HG02943 (cell line): ENCODE results near the gene TEN1.

Experiments
- ATAC-seq: cut with Tn5 transposase; IDR thresholded peaks from one replicate; pipeline ENCODE4 v1.9.1; 2021; ENCODE audit warnings: mild to moderate bottlenecking, low read depth, moderate library complexity; ENCODE audit not compliant: unreplicated experiment

TEN1 gene

DNA sequence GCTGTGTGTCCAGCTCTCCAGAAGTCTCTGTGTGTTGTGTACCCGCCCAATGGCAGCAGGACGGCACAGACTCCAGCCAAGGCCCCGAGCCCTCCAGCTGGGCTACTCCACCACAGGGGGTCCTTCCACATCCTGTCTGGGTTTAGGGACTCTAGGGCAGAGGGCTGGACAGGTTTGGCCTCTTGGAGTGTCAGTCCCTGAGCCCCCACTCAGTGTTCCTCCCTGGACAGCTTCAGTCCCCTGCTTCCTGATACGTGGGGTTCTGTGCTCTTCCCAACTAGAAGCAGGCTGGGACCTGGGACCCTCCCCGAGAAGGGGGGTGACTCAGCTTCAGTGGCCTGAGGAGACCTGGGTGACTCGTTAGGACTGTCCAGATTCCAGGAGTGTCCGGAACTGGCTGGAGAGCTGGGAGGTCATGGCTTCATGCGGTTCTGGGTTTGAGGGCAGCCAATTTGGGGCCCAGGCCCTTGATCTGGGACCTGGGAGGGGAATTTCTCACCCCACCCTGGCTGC, 25.8 kb downstream of the TEN1 start:
- ATAC-seq = no peak

DNA sequence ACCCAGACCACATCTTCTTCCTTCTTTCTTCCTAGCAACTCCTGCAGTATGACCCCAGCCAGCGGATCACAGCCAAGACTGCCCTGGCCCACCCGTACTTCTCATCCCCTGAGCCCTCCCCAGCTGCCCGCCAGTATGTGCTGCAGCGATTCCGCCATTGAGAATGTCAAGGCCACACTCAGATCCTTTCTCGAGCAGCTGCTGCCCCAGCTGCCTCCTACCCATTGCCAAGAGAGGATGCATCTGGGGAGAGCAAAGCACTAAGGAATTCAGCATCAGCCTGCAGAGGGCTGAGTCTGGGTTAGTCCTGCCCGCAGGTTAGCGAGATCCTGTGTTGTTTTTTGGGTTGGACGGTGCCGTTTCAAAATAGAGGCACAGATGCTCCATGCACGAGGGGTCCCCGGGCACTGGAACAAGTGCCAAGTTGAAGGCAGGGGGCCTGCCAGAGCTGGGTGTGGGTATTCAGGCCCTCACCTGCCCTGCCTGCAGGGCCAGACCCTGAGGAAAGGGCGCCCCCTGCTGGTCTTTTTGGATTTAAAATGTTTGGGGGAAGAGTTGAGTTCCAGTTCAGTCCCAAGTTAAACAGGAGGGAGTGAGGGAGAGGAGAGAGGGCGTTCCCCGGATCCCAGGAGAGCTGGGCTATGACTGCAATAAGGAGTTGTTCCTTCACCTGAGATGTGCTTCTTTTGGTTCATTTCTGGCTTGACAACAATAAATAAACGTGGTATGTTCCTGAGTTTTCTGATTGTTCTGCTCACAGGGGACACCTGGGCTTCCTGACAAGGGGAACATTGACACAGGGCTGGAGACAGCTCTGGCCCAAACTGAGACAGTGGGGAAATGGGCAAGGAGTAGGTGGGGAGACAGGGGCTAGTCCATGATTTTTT, 26.5 kb downstream of the TEN1 start:
- no peak for ATAC-seq

DNA sequence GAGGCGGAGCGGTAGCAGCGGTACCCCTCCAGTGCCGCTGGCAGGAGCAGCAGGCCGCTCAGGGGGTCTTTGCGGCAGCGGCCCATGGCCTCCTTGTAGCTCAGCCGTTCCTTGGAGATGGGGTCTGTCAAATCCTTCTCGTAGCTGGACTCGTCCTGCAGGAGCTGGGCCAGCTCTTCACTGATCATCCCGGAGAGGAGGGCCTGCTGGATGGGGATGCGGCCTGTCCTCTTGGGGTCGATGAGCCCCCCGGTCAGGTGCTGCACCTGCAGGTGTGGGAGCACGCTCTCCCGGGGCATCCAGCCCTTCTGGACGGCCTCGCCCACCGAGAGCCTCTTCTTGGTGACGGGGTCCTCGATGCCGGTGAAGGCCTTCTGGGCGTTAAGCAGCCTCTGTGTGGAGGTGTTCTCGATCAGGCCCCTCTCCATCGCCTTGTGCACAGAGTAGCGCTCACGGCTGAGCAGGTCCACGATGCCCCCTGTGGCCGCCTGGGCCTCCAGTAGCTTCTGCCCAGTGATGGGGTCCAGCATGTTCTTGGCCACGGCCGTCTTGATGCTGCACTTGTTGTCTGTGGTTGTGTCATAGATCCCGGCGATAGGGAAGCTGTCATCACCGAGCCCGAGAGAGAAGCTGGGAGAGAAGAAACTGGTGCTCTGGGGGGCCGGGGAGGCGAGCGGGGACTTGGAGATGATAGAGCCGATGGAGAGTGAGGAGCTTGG, 28.2 kb downstream of the TEN1 start:
- no peak for ATAC-seq

DNA sequence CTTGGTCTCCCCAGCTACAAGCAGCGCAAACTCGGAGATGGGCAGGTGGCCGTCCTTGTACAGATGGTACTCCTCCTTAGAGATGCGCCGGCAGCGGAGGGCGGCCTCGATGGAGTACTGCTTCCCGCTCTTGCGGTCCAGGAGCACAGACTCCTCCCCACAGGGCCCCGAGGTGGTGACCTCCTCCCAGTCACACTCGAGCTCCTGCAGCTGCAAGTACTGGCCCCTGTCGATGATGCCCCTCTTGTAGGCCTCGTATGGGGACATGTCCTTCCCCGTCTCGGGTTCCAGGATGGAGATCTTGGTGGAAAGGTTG, 28.8 kb downstream of the TEN1 start:
- ATAC-seq = no peak

DNA sequence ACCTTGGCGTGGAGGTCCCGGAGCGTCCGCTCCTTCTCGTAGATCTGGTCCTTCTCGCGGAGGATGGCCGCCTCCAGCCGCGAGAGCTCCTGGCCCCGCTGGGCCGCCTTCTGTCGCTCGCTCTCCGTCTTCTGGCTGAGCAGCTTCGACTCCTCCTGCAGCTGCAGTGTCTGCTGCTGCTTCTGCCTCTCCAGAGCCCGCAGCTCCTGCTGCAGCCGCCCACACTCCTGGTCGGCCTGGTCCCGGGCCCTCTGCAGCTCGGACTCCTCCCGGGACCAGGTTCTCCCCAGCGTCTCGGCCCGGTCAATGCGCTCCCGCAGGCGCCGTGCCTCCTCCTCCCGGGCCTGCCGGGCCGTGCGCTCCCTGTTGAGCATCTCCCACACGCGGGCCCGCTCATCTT, 29.2 kb downstream of the TEN1 start:
- ATAC-seq = no peak

DNA sequence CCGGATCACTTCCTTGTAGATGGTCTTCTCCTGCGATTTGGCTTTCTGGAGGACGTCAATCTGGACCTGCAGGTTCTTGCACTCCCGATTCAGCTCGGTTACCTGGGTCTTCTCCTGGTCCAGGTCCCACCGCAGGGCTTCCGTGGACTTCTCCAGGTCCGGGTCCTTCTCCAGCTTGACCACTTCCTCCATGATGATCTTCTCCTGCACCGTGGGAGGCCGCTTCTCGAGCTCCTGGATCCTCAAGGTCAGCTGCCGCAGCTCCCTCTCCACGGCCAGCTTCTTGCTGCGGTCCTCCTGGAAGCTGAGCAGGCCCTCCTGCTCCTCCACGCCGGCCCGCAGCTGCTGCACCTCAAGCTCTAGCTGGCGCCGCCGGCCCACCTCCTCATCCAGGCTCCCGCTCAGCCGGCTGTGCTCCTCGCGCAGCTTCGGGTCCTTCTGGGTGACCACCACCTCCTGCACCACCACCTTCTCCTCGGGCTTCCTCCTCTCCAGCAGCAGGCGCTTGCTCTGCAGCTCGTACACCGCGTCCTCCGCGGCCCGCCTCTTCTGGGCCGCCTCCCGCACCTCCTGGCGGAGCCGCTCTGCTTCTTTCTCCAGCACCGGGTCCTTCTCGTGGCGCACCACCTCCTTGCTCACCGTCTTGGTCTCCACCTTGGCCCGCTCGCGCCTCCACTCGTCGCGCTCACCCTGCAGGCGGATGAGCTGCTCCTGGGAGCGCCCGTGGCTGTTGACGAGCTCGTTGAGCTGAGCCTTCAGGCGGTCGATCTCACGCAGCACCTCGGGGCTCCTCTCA, 29.8 kb downstream of the TEN1 start:
- no peak for ATAC-seq

DNA sequence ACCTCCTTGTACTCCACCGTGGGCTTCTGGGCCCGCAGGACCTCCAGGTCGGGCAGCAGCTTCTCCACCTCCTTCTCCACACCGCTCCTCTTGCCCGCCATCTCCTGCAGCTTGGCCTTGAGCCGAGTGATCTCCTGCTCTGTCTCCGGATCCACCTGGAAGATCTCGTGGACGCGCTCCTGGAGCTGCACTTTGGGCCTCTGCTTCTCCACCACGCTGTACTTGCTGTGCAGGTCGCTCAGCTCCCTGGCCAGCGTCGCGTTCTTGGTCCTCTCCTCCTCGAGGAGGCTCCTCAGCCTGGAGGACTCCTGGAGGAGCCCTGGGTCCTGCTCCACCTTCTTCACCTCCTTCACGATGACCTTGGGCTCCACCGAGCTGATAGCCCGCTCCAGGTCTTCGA, 30.4 kb downstream of the TEN1 start:
- ATAC-seq = no peak

DNA sequence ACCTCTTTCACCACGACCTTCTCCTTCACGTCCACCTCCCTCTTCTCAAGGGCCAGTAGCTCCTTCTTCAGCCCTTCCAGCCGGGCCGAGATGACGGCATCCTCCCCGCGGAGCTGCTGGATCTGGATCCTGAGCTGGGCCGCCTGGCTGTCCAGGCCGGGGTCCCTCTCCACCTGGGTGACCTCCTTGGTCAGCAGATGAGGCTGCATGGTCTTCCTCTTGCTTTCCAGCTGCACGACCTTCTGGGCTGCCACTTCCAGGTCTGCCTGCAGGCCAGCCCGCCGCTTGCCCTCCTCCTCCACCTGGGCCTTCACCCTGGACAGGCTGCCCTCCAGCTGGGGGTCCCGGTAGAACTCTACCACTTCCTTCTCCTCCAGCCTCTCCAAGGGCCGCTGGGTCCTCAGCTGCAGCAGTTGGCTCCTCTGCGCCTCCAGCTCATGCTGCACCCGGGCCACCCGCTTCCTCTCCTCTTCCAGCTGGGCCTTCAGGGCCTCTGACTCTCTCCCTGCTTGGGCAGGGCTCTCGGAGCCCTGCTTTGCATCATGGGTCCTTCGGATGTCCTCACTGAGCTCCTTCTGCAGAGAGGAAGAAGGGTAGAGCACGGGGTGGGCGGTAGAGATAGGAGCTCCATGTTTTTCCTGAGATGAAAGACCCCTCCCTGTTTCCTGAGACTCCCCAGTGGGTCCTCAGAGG, 31.1 kb downstream of the TEN1 start:
- no peak for ATAC-seq

DNA sequence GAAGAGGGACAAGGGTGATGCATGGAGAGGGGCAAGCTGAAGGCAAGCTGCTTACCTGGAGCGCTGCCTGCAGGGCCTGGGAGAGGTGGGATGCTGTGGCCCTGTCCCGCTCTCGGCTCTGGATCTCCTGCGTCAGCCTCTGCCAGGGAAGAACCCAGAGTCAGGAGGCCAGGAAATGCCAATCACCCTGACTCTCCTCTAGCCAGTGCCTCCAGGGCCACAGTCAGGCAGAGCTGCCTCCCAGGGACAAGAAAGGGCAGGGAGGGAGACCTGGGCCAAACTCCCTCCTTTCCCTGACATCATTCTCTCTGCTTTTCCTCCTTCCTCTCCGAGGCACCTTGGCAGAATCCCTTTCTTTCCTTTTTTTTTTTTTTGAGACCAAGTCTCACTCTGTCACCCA, 32.9 kb downstream of the TEN1 start:
- ATAC-seq = no peak

DNA sequence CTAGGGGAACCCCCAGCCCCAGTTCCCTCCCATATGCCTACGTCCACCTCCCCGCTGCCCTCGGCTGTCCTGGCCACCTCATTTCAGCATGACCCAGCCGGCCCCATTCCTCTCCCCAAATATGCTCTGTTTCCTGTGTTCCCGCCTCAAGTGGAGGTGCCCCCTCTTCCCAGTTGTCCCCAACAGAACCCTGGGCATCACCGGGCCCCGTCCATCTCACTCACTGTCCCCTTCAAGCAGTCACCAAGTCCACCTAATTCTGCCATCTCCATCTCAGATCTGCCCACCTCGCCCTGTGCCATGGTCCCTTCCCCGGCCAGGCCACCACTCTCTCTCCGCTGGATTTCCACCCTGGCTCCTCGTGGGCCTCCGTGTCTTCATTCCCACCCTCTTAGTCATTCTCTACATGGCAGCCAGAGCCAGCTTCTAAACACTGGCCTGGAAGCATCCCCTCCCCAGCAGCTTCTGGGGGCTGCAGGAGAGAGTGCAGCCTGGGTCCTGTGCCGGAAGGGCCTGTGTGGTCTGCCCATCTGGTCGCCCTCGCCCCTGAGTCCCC, 34.4 kb downstream of the TEN1 start:
- ATAC-seq = no peak

DNA sequence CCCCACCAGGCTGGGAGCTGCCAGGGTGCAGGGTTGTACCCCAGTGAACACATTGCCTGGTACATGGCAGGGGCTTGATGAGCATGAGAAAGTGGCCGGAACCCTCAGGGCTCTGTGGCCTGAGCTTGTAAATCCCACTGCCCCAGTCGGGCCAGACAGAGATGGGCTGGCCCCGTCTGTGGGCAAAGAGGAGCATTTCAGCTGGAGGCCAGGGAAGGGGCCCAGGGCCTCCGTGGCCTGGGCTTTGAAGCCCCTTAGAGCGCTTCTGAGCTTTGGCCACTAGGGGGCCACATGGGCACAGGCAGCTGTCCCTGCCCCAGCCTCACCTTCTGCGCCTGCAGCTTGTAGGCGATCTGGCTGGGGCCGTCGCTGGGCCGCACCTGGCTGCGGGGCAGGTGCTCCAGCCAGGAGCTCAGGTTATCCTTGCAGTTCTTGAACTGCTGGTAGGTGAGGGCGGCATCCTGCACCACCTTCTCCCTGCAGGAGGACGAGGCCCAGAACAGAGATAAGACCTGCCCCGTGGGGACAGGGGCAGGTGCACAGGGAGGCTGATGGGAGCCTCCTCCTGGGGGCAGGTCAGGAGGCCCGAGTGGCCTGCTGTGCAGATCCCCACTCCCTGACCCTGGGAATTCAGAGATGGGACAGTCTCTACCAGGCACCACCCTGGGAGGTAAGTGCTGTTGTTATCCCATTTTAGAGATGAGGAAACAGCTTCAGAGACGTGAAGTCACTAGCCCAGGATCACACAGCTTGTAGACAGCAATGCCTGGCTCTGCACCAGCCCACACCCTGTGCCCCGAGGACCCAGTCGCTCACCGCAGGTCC, 35.3 kb downstream of the TEN1 start:
- ATAC-seq = no peak

DNA sequence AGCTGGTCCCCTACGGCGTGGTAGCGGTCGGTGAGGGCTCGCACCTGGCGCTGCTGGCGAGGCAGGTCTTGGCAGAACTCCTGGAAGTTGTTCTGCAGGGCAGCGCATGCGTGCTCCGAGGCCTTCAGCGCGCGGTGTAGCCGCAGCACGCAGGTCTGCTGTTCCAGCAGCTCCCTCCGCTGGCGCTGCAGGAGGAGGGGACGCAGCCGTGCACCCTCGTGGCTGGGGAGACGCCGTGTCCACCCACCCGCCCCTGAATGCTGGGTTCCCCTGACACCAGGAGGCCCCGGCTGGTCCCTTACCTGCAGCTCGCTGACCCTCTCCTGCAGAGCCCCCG, 35.9 kb downstream of the TEN1 start:
- no peak for ATAC-seq

DNA sequence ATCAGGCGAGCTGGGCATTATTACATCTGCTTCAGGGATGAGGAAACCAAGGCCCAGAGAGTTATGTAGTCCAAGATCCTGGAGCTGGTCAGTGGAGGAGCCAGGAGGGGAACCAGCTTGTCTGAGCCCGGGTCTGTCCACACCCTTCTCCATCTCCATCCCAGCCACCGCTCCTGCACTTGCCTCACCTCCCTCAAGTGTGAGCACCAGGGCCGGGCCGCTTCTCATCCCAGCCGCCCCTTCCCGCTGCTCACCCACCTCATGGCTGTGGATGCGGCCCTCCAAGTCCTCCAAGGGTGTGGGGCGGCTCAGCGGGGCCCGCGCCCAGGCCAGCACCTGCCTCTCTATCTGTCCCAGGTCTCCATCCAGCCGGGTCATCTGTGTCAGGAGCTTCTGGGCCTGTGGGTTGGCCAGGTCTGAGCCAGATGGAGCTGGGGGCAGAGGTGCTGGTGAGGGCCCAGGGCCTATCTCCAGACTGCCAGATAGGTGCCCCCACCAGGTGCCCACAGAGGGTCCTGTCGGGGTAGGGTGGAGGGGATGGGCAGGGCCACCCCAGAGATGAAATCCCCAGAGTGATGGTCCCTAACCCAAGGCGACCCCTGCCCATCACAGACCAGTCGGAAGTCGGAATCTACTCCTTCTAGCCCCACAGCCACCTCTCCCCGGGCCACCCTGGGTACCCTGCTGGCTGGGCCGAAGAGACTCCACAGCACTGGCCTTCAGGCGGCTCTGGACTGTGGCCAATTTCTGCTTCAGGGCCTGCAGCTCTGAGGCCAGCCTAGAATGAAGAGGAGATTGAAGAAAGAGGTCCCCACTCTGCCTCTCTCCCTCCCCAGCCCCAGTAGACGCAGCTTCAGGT, 38.7 kb downstream of the TEN1 start:
- ATAC-seq = no peak

DNA sequence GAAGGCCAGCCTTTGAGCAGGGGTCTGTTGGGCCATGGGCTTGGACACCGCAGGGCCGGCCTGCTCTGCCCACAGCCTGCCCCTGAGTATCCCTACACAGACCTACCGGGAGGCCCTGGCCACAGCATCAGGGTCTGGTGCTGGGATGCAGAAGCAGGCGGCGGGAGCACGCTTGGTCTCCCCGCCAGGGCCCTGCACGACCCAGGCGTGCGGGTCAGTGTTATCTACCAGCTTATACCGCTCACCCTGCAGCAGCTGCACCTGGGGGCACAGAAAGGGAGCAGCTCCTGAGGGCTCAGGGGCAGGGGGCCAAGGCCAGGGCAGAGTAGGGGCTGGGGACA, 39.3 kb downstream of the TEN1 start:
- ATAC-seq = no peak

DNA sequence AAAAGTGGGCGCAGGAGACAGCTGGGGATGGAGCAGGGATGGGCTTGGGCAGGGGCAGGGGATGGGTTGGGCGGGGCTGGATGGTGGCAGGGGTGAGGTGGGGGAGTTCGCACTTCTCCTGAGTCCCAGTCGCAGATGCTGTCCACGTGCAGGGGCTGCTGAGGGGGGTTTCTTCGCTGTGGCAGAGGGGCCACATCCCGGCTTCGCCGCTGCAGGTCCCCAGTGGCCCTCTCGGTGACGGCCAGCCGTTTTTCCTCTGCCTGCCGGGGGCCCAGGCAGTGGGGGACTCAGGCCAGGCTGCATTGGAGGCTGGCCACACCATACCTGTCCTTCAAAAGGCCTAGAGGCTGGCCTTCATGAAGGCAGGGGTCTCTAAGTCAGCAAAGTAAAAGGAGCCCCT, 39.8 kb downstream of the TEN1 start:
- no peak for ATAC-seq

DNA sequence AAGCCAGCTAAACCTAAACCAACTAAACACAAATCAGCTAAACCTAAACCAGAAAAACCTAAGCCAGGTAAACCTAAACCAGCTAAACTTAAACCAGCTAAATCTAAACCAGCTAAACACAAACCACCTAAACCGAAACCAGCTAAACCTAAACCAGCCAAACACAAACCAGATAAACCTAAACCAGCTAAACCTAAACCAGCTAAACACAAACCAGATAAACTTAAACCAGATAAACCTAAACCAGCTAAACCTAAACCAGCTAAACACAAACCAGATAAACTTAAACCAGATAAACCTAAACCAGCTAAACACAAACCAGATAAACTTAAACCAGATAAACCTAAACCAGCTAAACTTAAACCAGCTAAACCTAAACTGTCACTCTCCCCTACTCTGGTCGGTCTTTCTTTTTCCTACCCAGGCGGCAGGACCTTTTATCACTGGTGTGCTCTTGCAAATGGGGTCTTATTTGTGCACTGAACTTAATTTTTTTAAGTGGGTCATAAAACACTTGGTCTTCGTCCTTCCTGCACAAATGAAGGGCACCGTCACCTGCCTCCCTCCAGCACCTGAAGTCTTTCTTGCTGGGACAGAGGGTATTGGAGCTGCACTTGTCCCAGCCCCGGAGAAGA, 40.9 kb downstream of the TEN1 start:
- ATAC-seq = no peak

DNA sequence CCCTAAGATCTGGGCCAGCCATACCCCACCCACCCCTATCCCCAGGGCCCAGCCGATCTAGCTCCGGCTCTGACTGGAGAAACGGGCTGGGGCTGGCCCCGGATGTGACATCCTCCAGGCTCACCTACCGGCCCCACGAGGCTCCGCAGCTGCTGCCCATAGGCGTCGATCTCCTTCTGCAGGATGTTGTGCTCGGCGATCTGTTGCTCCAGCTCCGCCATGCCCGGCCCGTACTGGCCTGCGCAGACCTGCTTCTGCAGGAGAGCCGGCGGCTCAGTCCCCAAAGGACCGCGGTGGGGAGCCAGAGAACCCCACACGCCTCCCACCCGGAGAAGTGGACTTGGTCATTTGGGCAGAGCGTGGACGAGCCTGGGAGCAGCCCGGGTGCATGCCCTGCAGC, 43.2 kb downstream of the TEN1 start:
- no peak for ATAC-seq
